ENCODE results near the gene TPTE2.
"Not testable (repeated sequence)": the region's sequence is repeated elsewhere in the genome, so short reads cannot be mapped to it uniquely, and the experiment has no call there.

TPTE2 gene

GRCh38 chr13:19382746-19383511 is 178.4 kb downstream of the TPTE2 start:
- DNase-seq (ENCODE audit: low read depth); H3K4me3 ChIP-seq (ENCODE audit: low read length): not testable (repeated sequence)

- no peak overlapping the region for H3K4me3 ChIP-seq (ENCODE audit: low read length)
- no peak for TF ChIP-seq CTCF (conservative IDR thresholded peaks at IDR 0.05; ENCODE audit: low read length)
- DNase-seq (ENCODE audit: low read depth) = no peak
Observed at GRCh38 chr13:19382111-19382510, 179.2 kb downstream of the TPTE2 start.
